Peyer's patch (tissue), 4 donors: ENCODE measurements around the gene RNASEH1. TPM values are rescaled to one million over a fixed set of nuclear protein-coding genes. Genes with fewer than 3 reads are reported as not detected.

Source experiments
- DNase-seq, 3 donors: peaks; one replicate each; pipeline ENCODE4 v3.0.0-alpha.2; 2017 to 2019
- H3K27ac ChIP-seq, 4 donors: fragments of 200-600 bp; sonication (generic); one replicate each; pipeline ENCODE4 v1.5.1; 2016 to 2019
- H3K27me3 ChIP-seq, 2 donors: fragments of 200-600 bp; sonication (generic); one replicate each; pipeline ENCODE4 v1.5.1; 2019
- H3K36me3 ChIP-seq, 3 donors: fragments of 200-600 bp; sonication (generic); one replicate each; pipeline ENCODE4 v1.5.1; 2016 to 2019
- H3K4me1 ChIP-seq, 4 donors: fragments of 200-600 bp; sonication (generic); one replicate each; pipeline ENCODE4 v1.5.1; 2016 to 2019
- H3K4me3 ChIP-seq, 4 donors: fragments of 200-600 bp; sonication (generic); 1 replicate in 3 of 4; 2 replicates in 1 of 4; pipeline ENCODE4 v1.5.1; 2016 to 2019; ENCODE audit warnings: mild to moderate bottlenecking in 1 of 4
- H3K9me3 ChIP-seq, 4 donors: fragments of 200-600 bp; sonication (generic); one replicate each; pipeline ENCODE4 v1.5.1; 2016 to 2019; ENCODE audit warnings: mild to moderate bottlenecking in 1 of 4
- CTCF ChIP-seq, 6 experiments: fragments of 450-650 bp in 4 of 6; fragments of 200-600 bp in 2 of 6; sonication (generic) in 1 of 6; IDR thresholded peaks; one replicate each; pipeline ENCODE4 v1.5.1; 2017 to 2019; ENCODE audit warnings: antibody characterized with exemption in 6 of 6, mild to moderate bottlenecking in 3 of 6, moderate library complexity in 1 of 6
- POLR2A ChIP-seq, 2 donors: fragments of 450-650 bp; IDR thresholded peaks; one replicate each; pipeline ENCODE4 v1.5.1; 2017; ENCODE audit warnings: antibody characterized with exemption in 2 of 2, mild to moderate bottlenecking in 2 of 2, moderate library complexity in 2 of 2
- total RNA-seq, 4 donors: library from RNA; depleted of rRNA; stranded (reverse); fragments of >200 nt; gene quantifications; one replicate each; pipeline ENCODE4 v1.1.0, GENCODE V29; 2016

Gene RNASEH1
- total RNA-seq, 4 donors from 2014 or later = 8.2 to 42.9 (median 14.8) TPM

- Histone ChIP-seq H3K27ac (no peak overlapping the region), H3K4me1 (no peaks in the 10 kb centered on the region), H3K9me3 (no peaks in the 10 kb centered on the region), H3K36me3 (peaks cover 0 to 47% (median 0%) of the 10 kb centered on the region in 3 donors), H3K4me3 (no peak overlapping the region), H3K27me3 (no peaks in the 10 kb centered on the region)
- DNase-seq = peak in 1 of 3 donors; percentile 27
- no peak for TF ChIP-seq CTCF (IDR thresholded peaks at IDR 0.05)
- no peak for TF ChIP-seq POLR2A (IDR thresholded peaks at IDR 0.05)
Observed at GRCh38 chr2:3512086-3512485, 46.0 kb downstream of the RNASEH1 start.

GRCh38 chr2:3505771-3506170, 52.4 kb downstream of the RNASEH1 start:
- peak in 1 of 3 donors; percentile 45 for DNase-seq
- H3K27me3 ChIP-seq = no peaks in the 10 kb centered on the region
- no peak overlapping the region for H3K27ac ChIP-seq
- H3K9me3 ChIP-seq = no peaks in the 10 kb centered on the region
- H3K4me3 ChIP-seq = no peak overlapping the region
- no peaks in the 10 kb centered on the region for H3K4me1 ChIP-seq
- peaks cover 0 to 52% (median under 1%) of the 10 kb centered on the region in 3 donors for H3K36me3 ChIP-seq
- TF ChIP-seq CTCF (IDR thresholded peaks at IDR 0.05) (no peak), POLR2A (IDR thresholded peaks at IDR 0.05) (no peak)

GRCh38 chr2:3504741-3505140, 53.4 kb downstream of the RNASEH1 start:
- TF ChIP-seq CTCF (IDR thresholded peaks at IDR 0.05) = no peak
- TF ChIP-seq POLR2A (IDR thresholded peaks at IDR 0.05) = no peak
- peaks cover 0 to 54% (median 3%) of the 10 kb centered on the region in 3 donors for H3K36me3 ChIP-seq
- H3K4me3 ChIP-seq = no peak overlapping the region
- no peaks in the 10 kb centered on the region for H3K9me3 ChIP-seq
- H3K27me3 ChIP-seq = no peaks in the 10 kb centered on the region
- no peak overlapping the region for H3K27ac ChIP-seq
- H3K4me1 ChIP-seq = no peaks in the 10 kb centered on the region
- no peak for DNase-seq

GRCh38 chr2:3503483-3503882, 54.6 kb downstream of the RNASEH1 start:
- peak in 1 of 3 donors; percentile 15 for DNase-seq
- Histone ChIP-seq H3K4me1 (no peaks in the 10 kb centered on the region), H3K27ac (no peak overlapping the region), H3K4me3 (no peak overlapping the region), H3K36me3 (peaks cover 0 to 64% (median 3%) of the 10 kb centered on the region in 3 donors), H3K27me3 (no peaks in the 10 kb centered on the region), H3K9me3 (no peaks in the 10 kb centered on the region)
- no peak for TF ChIP-seq POLR2A (IDR thresholded peaks at IDR 0.05)
- TF ChIP-seq CTCF (IDR thresholded peaks at IDR 0.05) = no peak

GRCh38 chr2:3503046-3503445, 55.1 kb downstream of the RNASEH1 start:
- Histone ChIP-seq H3K9me3 (no peaks in the 10 kb centered on the region), H3K27ac (no peak overlapping the region), H3K36me3 (peaks cover 0 to 68% (median 3%) of the 10 kb centered on the region in 3 donors), H3K4me1 (no peaks in the 10 kb centered on the region), H3K4me3 (no peak overlapping the region), H3K27me3 (no peaks in the 10 kb centered on the region)
- no peak for TF ChIP-seq CTCF (IDR thresholded peaks at IDR 0.05)
- no peak for TF ChIP-seq POLR2A (IDR thresholded peaks at IDR 0.05)
- DNase-seq = peak in 1 of 3 donors; percentile 9
